ENCODE results near the gene RAD51AP2.
A peak's percentile ranks its signal among the peaks of the same experiment; 100 is the strongest.
"Not testable (repeated sequence)": the region's sequence is repeated elsewhere in the genome, so short reads cannot be mapped to it uniquely, and the experiment has no call there.

The RAD51AP2 gene

DNA sequence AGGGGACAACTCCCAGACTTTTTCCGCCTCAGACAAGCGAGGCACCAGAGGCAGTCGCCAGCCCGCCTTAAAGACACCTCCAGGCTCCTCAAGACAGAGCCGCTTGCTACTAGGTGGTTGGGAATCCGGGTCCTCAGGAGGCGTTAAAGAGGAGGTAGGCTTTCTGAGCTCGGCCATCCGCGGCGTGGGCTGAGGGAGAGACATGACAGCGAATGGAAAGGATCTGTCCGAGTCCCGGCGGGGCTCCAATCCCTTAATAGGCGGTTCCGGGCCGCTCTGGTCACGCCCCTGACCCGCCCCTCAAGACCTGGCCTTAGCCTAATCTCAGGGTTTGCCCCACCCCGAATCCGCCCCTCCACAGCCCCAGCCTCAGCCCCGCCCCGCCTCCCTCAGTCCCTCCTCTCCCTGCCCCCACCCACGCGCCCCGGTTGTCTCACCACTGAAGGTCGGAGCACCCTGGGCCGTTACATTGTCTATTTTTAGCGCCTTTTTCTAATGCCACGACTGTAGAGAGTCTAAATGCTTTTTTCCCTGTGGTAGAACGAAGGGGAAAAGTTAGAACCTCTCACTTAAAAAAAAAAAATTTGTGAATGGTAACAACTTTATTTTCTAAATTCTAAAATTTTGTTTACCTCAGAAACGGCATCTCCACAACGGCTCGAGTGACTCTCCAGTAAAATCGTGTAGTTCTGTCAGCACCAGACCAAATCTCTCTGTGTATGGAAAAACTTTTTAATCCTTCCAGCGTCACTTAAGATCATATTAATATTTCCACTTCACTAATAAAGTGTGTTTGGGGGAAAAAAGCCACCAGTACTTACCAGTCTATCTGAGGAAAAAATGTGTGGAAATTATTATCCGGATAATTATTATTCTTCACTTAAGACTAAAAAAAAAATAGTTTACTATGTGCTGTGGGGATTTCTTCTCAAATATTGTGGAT, at the start of gene RAD51AP2:
Gene RAD51AP2 (minus strand): TSS at position 229 of the 943 bp plus-strand sequence. CDS start 25 bp downstream, at position 204.
- peak; percentile 82 for DNase-seq

DNA sequence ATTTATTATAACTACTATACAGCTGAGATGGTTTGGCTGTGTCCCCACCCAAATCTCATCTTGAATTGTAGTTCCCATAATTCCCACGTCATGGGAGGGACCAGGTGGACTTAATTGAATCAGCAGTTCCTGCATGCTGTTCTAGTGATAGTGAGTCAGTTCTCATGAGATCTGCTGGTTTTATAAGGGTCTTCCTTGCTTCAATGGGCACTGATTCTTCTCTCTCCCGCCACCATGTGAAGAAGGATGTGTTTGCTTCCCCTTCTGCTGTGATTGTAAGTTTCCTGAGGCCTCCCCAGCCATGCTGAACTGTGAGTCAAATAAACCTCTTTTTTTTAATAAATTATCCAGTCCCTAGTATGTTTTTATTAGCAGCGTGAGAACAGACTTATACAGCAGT, 47.5 kb upstream of the RAD51AP2 start:
- DNase-seq: not testable (repeated sequence)

DNA sequence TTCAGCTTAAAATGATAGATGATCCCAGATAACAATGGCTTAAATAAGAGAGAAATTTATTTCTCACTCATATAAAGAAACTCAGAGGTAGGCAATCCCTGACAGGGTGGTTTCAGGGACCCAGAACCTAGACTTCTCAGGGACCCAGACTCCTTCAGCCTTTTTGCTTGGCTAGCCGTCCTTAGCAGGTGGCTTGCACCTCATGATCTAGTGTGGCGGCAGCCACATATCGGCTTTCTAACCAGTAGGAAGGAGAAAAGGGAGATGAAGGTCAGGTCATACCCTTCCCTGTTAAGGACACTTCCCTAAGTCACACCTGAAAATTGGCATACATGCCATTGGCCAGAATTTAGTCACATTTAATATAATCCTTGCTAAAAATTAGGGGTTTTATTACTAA, 40.6 kb upstream of the RAD51AP2 start:
- DNase-seq: no peak

DNA sequence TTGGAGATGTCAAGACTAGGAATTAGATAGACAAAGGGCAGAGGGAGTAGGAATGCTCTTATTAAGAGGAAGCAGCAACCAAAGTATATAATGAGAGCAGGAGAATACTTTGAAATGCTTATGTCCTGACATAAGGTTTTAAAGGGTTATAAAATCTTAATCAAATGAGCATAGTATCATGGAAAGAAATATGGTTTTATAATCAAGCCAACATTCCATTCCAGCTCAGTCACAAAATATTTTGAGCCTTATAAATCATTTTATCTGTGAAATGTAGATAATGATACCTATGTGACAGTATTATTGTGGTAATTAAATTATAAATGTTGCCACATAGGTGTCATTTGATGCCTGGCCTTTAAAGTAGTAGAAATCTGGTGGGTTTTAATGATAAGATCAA, 39.8 kb upstream of the RAD51AP2 start:
- DNase-seq: no peak

DNA sequence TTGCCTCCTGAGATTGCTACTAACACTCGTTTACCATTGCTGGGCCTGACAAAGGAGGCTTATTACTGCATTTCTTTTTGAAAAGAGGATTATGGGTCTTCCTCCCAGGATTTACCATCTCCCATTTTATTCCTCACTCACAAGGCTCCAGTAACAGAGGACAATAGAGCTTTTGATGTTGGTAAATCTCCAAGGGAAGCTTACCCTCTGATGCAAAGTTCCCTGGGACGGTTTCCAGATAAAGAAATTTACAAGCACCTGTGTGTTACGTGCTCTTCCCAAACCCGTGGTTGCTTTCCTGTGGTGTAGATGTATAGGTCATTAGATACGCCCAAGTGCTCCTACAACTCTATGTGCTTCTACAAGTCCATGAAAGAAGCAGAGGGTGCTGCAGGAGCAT, 39.4 kb upstream of the RAD51AP2 start:
- no peak for DNase-seq

DNA sequence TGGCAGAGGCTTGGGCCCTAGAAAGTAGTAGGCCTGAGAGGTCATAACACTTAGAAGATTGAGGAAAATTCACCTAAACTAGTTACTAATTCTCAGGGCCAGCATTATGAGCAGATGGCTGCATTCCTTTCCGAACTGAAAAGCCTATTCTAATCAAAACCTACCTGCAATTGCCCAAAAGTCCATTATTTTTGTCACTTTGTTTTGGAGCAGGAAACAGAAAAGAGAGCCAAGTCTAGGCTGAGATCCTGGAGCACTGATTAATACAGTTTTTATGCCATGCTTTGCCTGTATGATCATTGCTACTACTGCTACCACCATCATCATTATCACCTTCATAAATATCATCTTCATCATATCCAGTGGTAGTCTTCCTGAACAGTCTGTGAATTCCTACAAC, 36.9 kb upstream of the RAD51AP2 start:
- DNase-seq: no peak

DNA sequence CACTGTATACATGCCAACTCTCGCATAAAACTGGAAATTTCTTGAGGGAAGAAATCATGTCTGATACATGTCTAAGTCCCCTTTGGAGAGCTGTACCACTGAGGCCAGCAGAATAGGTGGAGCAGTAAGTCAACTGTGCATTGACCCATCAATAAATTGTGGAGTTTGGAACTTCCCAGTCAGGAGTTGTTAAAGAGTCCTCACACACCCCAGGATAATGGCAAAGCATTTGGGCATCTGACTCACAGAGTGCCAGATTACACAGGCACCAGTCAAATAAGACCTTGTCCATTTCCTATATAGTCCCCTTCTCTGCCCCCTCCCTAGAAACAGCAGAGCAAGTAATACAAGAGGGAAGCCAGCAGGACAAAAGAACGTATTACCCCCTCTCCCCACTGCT, 32.7 kb upstream of the RAD51AP2 start:
- no peak for DNase-seq

DNA sequence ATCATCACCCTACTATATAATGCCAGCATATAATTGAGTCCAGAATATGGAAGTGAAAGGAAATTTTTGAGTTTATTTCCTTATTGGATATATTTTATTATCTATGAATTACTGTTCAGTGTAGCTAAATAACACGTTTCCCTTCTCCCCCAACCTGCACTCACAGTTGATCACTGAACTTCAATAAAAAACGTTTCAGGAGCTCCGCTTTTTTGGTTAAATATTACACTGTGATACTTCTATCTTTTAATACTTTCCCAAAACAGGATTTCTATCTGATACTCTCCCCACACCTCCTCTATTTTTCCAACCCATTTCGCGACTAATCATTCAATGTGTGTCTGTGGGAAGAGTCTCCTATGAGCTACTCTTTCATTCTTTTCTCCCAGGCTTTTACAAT, 29.5 kb upstream of the RAD51AP2 start:
- DNase-seq: no peak

DNA sequence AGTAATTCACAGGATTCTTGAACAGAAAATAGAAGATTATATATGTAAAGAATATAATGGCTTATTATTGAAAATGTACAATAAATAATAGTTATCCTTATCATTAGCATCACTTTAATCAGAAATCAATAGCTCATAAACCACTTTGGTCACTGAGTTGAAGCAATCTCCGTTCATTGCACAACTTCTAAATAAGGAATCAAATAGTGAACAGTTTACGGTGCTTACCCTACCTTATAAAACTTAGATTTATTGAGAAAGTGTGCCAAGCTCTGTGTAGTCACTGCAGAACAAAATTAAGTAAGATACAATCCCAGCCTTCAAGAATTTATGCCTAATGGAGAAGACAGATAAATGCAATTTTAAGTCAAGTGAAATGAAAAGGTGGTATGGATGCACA, 29.0 kb upstream of the RAD51AP2 start:
- no peak for DNase-seq

DNA sequence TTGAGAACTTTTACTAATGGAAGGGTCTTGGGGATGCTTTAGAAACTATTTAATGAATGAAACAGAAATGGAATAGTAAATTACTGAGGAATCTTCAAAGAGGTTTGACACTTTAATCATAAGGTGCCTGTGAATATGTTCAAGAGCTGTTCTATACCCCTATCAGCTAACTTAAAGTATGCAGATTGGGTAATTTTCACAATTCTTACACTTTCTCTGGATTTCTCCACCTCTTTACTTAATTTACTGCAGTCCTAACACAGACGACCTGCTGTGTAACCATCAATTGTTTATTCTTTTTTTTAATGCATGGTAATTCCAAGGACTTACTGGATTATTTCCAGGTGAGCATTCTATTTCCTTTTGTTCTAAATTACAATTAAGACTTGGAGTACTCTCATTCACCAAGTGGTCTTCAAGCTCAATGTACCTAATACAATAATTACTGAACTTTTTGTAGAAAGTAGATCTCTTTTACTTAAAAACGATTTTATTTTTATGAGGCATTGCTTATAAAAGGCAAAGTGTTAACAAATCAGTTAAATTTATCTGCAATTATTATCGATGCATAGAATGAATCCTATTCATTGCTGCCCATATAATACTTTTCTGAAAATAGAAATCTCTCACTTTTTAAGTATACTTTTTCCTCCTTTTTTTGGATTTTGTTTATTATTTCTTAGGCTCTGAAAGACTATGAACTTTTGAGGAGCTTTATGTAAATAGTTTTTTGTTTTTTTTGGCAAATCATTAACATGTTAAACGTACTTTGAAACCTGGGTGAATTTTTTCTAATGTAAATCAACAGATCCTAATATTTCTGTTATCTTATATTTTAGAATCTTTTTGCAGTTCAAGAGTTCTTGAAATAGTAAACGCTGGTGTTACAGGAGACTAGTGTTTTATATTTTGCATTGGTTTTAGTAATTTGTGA, 27.7 kb upstream of the RAD51AP2 start:
- no peak for DNase-seq

DNA sequence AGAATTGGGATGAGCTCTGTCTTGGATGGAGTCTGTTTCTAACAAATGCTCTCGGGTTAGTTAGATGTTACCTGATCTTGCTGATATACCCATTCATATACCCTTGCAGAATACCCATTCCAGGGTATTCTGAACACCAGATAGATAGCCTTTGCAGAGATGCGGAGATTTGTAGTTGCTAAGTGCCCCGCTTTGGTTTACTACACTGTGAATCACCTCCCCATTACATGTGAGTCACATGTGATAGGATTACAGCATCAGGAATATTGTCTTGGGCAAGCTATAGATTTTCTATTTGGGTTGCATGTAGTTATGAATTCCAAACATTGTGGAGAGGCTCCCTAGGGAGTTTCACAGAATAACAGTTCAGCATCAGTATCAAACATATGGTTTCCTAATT, 26.0 kb upstream of the RAD51AP2 start:
- no peak for DNase-seq

DNA sequence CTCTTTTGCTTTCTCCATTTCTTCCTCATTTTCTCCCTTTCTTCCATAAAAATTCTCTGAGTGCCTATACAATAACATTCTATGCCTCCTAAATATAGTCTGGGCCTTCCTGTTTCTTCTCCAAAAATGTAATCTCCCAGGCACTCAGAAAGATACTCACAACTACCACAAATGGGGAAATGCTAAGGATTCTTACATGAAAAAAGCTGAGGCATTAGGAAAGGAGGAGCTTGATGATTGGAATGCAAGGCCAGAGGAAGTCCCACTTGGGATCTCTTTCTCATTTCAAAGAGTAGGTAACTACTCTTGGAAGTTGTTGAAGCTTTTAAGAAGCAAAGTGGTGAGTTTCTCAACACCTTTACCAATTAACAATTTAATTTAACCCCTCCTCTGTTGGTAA, 25.6 kb upstream of the RAD51AP2 start:
- no peak for DNase-seq

DNA sequence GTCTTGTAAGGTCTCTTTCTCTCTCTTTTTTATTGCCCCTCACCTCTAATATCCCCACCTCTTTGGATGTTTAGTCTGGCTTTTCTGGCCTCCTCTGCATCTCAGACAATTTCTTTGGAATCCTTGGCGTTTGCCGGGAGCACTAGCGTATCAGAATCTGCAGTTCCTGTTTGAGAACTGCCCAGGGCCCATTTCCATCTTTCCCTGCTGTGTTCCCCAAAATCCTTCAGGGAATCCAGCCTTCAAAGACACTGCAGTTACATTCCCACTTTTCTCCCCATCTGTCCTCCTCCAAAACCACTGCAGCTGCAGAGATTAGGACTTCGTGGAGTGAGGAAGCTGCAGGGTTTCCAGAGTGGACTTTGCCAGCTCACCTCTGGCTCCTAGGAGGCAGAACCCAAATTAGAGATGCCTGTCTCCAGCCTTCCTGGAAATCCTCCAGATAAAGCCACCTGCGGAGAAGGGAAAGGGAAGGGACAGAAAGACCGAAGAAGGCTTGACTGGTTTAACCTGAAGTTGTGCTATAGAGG, 25.0 kb upstream of the RAD51AP2 start:
- DNase-seq: no peak

DNA sequence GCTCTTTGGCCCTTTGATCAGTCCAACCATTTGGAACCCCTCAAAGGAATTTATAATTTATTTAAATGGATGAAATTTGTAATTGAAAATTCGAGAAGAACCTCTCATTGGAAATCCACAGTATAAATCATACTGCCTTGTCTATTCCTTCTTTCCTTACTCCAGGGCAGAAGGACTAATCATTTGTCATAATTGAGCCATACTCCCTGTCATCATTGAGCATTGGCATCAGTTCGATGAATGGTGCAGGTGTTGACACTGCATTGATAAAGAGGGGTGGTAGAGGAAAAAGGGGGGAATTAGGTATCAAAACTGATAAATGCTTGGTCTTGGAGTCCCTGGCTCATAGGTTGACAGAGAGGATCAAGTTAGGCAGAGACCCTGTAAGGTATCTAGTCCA, 24.2 kb upstream of the RAD51AP2 start:
- DNase-seq: no peak

DNA sequence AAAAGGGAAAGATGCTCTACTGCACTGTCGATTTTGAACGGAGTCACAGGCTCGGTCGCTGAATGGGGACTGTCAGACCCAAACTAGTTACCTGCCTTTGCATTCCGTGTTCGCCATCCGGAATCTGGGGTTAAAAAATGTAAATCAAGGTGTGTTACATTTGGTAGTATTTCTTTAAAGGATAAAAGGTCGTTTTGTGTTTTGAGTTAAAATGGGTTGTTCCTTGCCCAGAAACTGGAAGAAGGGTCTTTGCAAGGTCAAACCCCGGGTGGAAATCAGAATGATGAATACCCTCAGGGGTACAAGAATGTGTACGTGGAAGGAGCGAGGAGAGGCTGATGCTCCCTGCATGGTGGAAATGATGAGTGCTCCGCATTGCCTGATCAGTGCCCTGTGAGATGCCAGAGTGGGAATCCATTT, 23.3 kb upstream of the RAD51AP2 start:
- DNase-seq: no peak

DNA sequence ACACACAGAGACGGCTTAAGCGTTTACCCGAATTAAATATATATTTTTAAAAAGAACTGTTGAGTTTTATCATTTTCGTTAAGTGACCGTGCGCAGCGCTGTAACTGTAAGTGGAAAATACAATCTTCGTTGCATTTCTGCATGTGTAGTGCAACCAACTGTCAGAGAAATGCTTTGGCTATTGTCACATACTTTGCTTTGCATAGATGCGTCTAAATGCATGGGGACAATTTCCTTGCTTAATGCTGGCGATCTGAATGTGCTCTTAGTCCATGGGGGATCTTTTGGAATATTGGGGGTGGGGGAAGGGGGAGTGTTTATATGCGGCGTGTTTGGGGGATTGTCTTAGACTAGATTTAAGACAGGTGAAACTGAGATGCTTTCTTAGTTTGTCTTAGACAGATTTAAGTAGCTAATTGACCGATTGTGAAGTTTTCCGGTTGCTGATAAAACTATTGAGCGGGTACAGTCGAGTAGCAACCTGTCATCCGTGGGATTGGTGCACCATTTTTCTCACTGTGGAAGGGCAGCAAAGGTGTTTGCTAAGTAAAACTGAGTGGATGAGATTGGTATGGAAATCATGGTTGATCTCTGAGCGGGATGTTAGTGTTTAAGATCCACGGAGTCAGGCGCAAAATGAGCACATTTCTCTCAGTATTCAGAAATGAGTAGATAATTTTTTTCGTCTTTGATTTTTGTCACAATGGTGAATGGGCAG, 22.7 kb upstream of the RAD51AP2 start:
- no peak for DNase-seq

DNA sequence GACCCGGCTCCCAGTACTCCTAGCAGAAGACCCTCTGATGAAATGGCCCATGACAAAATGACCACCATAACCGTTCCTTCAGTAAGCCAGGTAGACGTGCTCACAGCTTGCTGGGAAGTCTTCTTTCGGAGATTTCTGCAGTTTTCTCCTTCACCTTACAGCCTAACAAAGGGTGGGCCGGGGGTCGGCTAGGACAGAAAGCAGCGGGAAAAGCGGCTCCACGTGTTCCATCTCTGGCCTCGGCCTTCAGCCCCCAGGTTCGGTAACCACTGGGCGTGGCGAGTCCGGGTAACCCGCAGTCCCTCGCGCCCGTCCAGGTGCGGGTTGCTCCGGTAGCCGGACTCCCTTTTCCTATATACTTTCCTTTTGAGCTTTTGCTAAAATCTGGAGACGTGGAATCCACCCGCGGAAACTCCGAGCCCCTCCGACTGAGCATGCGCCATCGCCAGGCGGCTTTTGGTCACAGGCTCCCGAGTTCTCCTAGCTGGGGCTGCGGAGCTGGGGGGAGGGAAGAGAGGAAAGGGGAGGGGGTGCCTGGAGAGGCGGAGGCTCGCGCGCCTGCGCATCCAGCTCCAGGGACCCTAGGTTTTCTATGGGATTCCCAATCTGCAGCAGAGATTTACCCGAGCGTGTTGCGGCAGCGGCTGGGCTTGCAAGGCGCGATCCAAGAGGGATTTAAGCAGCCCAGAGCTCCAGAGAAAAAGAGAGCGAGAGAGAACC, 22.0 kb upstream of the RAD51AP2 start, which contains the start of gene VSNL1:
Gene VSNL1 (plus strand): TSS at position 604 of the 720 bp plus-strand sequence. CDS start 51,379 bp downstream, outside the sequence.
- DNase-seq: no peak

DNA sequence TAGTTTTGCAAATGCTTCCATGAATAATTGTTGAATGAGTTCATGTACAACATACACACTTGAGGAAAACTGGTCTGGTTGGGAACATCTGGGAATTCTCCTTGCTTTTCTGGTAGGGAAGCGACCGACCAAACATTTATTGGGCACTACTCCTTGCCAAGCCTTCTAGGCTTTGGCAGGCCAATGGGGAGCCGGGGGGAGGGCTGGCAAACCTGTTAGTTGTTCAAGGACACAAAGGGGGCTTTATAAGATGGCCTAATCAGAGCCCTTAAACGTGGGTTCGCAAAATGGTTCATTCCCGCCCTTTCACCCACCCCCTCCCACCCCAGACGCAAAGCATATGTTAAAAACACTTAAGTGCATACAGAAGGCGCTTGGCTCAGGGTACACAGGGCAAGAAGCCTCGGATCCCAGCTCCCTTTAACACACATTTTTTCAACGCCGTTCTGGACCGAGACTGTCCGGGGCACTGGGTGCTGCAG, 21.4 kb upstream of the RAD51AP2 start:
- DNase-seq: no peak

DNA sequence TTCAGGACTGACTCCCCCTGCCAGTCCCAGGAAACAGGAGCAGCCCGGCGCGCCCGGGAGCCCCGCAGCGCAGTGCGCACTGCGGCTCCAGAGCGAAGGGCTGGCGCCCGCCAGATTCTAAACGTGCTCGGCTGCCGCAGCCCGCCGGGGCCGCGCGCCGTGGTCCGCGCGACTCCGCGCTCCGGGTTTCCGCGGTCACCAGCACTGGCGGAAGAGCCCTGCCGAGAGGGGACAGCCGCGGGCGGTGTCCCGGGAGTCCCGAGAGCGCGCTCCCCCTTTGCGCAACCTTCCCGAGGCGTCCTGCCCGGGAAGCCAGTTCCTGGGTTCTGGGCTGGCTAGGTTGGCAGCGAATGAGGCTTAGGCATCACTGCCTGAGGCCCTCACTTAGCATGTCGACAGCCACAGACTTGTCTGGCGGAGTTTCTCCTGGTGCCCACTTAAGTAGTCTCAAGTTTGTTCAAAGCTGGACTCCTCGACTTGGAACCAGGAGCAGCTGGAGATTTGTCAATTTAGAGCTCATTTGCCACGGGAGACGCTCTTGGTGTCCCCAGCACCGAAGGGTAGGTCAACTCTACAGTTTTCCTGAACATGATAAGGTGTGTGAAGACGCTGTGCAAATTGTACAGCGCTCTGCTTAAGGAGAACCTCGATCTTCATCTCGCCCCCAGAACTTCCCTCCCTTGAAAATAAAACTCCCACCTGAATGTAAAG, 20.8 kb upstream of the RAD51AP2 start:
- DNase-seq: peak; percentile 47

DNA sequence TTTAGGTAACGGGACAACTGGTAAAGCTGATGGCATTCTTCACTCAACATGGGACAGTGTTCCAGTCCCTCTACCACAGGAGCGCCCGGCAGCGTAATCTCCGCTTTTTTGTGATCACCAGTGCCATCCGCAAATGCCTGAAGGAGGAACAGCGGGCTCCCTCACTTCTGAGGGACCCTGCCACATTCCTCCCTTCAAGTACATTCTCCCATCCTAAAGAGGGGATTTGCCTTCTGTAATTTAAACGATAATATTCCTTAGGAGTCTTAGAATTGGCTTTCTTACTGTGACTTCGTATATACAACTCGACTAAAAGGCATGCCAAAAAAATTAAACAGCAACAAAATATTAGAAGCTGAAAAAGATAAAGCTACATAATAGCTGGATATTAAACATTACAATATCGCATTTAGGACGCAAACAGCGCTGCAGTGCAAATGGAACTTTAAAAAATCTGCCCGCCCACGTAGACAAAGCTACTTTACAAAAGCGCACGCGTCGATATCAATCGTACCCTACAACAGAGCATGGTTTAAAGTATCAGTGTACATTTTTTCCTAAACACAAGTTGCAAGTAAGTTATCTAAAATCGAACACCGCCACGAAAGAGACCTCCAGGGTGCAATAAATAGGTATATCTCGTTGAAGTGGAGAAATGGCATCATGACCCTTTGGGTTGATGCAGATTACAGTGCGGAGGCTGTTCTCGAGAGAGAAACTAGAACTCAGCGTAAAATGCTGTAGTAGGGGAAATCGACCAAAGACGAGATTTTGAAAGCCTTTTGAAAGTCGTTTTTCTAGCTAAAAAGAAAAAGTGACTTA, 20.0 kb upstream of the RAD51AP2 start:
- DNase-seq: no peak

Data from T1000 (cell line).